Ascending aorta (tissue), 2 donors: ENCODE results near the gene ALPL. TPM values are rescaled to one million over a fixed set of nuclear protein-coding genes. Genes with fewer than 3 reads are reported as not detected.
A peak's percentile ranks its signal among the peaks of the same experiment; 100 is the strongest.

Experiments used
- DNase-seq, 2 donors: peaks; one replicate each; pipeline ENCODE4 v3.0.0-alpha.2; 2019; ENCODE audit warnings: low spot score in 2 of 2
- H3K27ac ChIP-seq, 2 donors: fragments of 200-600 bp; sonication (generic); one replicate each; pipeline ENCODE4 v1.5.1; 2016 to 2017; ENCODE audit warnings: mild to moderate bottlenecking in 1 of 2
- H3K27me3 ChIP-seq: fragments of 200-600 bp; sonication (generic); one replicate; pipeline ENCODE4 v1.5.1; 2017
- H3K36me3 ChIP-seq, 2 donors: fragments of 200-600 bp; sonication (generic); one replicate each; pipeline ENCODE4 v1.5.1; 2016
- H3K4me1 ChIP-seq, 2 donors: fragments of 200-600 bp; sonication (generic); one replicate each; pipeline ENCODE4 v1.5.1; 2016 to 2017; ENCODE audit warnings: mild to moderate bottlenecking in 1 of 2
- H3K4me3 ChIP-seq, 2 donors: fragments of 200-600 bp; sonication (generic); one replicate each; pipeline ENCODE4 v1.5.1; 2016 to 2017; ENCODE audit warnings: mild to moderate bottlenecking in 1 of 2
- H3K9me3 ChIP-seq, 2 donors: fragments of 200-600 bp; sonication (generic); one replicate each; pipeline ENCODE4 v1.5.1; 2016
- intact Hi-C: fragments of 100-400 bp; cut with DNase I; formaldehyde crosslinking; loops from one replicate; pipeline ENCODE4 v1.15.1; 2023
- total RNA-seq: library from RNA; depleted of rRNA; stranded (reverse); fragments of >200 nt; gene quantifications from one replicate; pipeline ENCODE4 v1.1.0, GENCODE V29; 2016
- TF ChIP-seq, protein P1 (sequence below), 3 experiments: fragments of 200-600 bp in 2 of 3; fragments of 450-650 bp in 1 of 3; sonication (generic) in 2 of 3; IDR thresholded peaks; one replicate each; pipeline ENCODE4 v1.5.1; 2016 to 2019; ENCODE audit warnings: antibody characterized with exemption in 3 of 3, mild to moderate bottlenecking in 1 of 3, moderate library complexity in 1 of 3

Gene ALPL
- total RNA-seq, 1 donor from 2014 or later = 35.3 TPM

DNA sequence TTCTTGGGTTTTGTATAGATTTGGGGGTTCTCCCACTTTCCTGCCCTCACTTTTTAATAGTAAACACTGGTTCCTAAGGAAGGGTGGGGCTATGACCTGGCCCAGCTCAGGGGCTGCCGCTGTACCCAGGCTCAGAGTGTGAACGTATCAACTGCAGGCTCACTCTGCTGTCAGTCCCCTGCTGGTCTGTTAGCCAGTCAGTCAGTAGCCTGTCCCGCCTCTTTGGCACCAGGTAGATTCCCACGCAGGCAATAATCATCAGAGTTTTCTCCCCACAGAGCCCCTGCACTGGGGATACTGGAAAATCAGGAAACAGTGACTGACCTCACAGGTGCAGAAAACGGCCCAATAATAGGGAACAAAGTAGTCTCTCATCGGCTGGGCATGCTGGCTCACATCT is 15.0 kb upstream of the ALPL start:
- H3K9me3 ChIP-seq = no peaks in the 10 kb centered on the region
- intact Hi-C loops = no loop called here
- H3K27me3 ChIP-seq = no peaks in the 10 kb centered on the region
- no peak overlapping the region for H3K27ac ChIP-seq
- no peaks in the 10 kb centered on the region for H3K4me1 ChIP-seq
- H3K4me3 ChIP-seq = no peak overlapping the region
- H3K36me3 ChIP-seq = no peaks in the 10 kb centered on the region
- peak in 1 of 2 donors; percentile 33 for DNase-seq
- TF ChIP-seq, protein P1, sequence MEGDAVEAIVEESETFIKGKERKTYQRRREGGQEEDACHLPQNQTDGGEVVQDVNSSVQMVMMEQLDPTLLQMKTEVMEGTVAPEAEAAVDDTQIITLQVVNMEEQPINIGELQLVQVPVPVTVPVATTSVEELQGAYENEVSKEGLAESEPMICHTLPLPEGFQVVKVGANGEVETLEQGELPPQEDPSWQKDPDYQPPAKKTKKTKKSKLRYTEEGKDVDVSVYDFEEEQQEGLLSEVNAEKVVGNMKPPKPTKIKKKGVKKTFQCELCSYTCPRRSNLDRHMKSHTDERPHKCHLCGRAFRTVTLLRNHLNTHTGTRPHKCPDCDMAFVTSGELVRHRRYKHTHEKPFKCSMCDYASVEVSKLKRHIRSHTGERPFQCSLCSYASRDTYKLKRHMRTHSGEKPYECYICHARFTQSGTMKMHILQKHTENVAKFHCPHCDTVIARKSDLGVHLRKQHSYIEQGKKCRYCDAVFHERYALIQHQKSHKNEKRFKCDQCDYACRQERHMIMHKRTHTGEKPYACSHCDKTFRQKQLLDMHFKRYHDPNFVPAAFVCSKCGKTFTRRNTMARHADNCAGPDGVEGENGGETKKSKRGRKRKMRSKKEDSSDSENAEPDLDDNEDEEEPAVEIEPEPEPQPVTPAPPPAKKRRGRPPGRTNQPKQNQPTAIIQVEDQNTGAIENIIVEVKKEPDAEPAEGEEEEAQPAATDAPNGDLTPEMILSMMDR (IDR thresholded peaks at IDR 0.05) = no peak

- Histone ChIP-seq H3K27ac (no peak overlapping the region), H3K4me1 (no peaks in the 10 kb centered on the region), H3K4me3 (no peak overlapping the region), H3K9me3 (no peaks in the 10 kb centered on the region), H3K27me3 (no peaks in the 10 kb centered on the region), H3K36me3 (no peaks in the 10 kb centered on the region)
- intact Hi-C loops = no loop called here
- DNase-seq = peak in 1 of 2 donors; percentile 21
- TF ChIP-seq, protein P1 (IDR thresholded peaks at IDR 0.05) = no peak
Observed at GRCh38 chr1:21495225-21495820, 13.9 kb upstream of the ALPL start.

DNA sequence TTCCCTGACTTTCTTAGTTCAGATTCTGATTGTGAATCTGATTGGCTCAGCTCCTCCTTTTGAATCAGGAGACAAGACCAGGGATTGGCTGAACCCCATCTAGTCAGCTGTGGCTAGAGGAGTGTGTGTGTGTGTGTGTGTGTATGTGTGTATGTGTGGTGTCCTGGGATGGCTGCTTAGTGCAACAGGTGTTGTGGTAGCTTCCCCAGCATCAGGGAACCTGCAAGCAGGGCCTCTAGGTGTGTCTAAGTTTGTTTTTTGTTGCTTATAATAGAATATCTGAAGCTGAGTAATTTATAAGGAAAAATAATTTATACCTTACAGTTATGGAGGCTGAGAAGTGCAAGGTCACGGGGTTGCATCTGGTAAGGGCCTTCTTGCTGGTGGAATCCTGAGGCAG is 13.2 kb upstream of the ALPL start:
- intact Hi-C loops = no loop called here
- Histone ChIP-seq H3K36me3 (no peaks in the 10 kb centered on the region), H3K27ac (no peak overlapping the region), H3K9me3 (no peaks in the 10 kb centered on the region), H3K27me3 (no peaks in the 10 kb centered on the region), H3K4me3 (no peak overlapping the region), H3K4me1 (no peaks in the 10 kb centered on the region)
- TF ChIP-seq, protein P1 (IDR thresholded peaks at IDR 0.05) = no peak
- peak in 1 of 2 donors; percentile 34 for DNase-seq

DNA sequence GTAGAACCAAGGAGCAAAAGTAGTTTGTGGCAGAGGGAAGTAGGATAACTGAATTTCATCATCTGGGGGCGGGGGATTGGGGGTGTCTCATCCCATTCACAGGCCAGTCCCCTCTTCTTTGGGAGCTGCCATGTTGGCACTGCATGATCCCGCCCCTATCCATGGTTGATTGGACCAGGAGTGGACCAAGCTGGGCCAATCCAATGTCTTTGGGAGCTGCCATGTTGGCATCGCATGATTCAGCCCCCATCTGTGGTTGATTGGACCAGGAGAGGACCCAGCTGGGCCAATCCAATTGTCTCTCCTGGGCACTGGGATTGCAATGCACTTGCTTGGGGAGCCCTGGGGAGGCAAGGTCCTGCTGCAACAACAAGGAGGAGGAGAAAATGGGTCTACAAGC is 12.3 kb upstream of the ALPL start:
- H3K4me1 ChIP-seq = no peaks in the 10 kb centered on the region
- DNase-seq = peak in 1 of 2 donors; percentile 27
- no peaks in the 10 kb centered on the region for H3K9me3 ChIP-seq
- TF ChIP-seq, protein P1 (IDR thresholded peaks at IDR 0.05) = no peak
- no peaks in the 10 kb centered on the region for H3K36me3 ChIP-seq
- no peaks in the 10 kb centered on the region for H3K27me3 ChIP-seq
- H3K27ac ChIP-seq = no peak overlapping the region
- intact Hi-C loops = no loop called here
- no peak overlapping the region for H3K4me3 ChIP-seq

- no peaks in the 10 kb centered on the region for H3K4me1 ChIP-seq
- no peak overlapping the region for H3K27ac ChIP-seq
- TF ChIP-seq, protein P1 (IDR thresholded peaks at IDR 0.05) = no peak
- no peaks in the 10 kb centered on the region for H3K36me3 ChIP-seq
- intact Hi-C loops = no loop called here
- no peaks in the 10 kb centered on the region for H3K27me3 ChIP-seq
- no peak overlapping the region for H3K4me3 ChIP-seq
- DNase-seq = peak in 1 of 2 donors; percentile 24
- H3K9me3 ChIP-seq = no peaks in the 10 kb centered on the region
Observed at GRCh38 chr1:21497466-21498061, 11.7 kb upstream of the ALPL start.
